ENCODE results near the gene FAM149B1.

The FAM149B1 gene

GRCh38 chr10:73159038-73159648, 8.8 kb upstream of the FAM149B1 start:
- TF ChIP-seq, protein P1, sequence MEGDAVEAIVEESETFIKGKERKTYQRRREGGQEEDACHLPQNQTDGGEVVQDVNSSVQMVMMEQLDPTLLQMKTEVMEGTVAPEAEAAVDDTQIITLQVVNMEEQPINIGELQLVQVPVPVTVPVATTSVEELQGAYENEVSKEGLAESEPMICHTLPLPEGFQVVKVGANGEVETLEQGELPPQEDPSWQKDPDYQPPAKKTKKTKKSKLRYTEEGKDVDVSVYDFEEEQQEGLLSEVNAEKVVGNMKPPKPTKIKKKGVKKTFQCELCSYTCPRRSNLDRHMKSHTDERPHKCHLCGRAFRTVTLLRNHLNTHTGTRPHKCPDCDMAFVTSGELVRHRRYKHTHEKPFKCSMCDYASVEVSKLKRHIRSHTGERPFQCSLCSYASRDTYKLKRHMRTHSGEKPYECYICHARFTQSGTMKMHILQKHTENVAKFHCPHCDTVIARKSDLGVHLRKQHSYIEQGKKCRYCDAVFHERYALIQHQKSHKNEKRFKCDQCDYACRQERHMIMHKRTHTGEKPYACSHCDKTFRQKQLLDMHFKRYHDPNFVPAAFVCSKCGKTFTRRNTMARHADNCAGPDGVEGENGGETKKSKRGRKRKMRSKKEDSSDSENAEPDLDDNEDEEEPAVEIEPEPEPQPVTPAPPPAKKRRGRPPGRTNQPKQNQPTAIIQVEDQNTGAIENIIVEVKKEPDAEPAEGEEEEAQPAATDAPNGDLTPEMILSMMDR (conservative IDR thresholded peaks at IDR 0.05; ENCODE audit: low read length) = peak; percentile 80
- no peak overlapping the region for H3K4me3 ChIP-seq (ENCODE audit: low read length)
- DNase-seq (ENCODE audit: low read depth) = peak; percentile 51

- TF ChIP-seq, protein P1 (conservative IDR thresholded peaks at IDR 0.05; ENCODE audit: low read length) = no peak
- no peak for DNase-seq (ENCODE audit: low read depth)
- no peak overlapping the region for H3K4me3 ChIP-seq (ENCODE audit: low read length)
Observed at GRCh38 chr10:73161079-73161478, 6.8 kb upstream of the FAM149B1 start.

DNA sequence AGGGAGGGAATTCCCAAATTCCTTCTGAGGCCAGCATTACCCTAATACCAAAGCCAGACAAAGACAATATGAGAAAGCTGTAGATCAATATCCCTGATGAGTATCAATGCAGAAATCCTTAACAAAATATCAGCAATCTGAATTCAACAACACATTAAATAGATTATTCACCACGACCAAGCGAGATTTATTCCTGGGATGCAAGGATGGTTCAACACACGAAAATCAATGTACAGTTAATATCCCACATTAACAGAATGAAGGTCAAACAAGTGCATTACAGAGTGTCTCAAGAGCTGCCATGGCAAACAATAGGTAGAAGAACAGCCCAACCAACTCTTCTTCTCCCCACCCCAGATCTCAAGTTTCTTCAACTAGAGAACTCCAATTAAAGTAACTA, 6.3 kb upstream of the FAM149B1 start:
- TF ChIP-seq, protein P1 (conservative IDR thresholded peaks at IDR 0.05; ENCODE audit: low read length) = no peak
- no peak overlapping the region for H3K4me3 ChIP-seq (ENCODE audit: low read length)
- DNase-seq (ENCODE audit: low read depth) = no peak

DNA sequence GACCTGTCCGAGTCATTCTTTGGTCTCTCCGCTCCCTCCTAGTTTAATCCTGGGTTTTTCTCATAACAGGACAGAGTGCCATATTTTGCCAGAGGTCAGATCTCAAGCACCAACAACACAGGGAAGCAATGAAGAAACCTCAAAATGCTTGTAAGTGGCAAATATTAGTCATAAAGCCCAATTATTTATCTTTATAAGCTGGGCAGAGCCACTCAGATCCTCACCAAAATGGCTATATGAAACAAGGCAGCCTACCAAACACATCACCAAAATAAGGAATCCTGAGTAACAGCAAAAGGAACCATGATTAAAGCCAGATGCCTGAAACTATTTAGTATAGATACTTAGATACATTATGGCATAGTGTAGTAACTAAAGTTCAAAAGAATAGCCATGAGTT, 4.8 kb upstream of the FAM149B1 start:
- TF ChIP-seq, protein P1 (conservative IDR thresholded peaks at IDR 0.05; ENCODE audit: low read length) = no peak
- H3K4me3 ChIP-seq (ENCODE audit: low read length) = no peak overlapping the region
- peak; percentile 24 for DNase-seq (ENCODE audit: low read depth)

DNA sequence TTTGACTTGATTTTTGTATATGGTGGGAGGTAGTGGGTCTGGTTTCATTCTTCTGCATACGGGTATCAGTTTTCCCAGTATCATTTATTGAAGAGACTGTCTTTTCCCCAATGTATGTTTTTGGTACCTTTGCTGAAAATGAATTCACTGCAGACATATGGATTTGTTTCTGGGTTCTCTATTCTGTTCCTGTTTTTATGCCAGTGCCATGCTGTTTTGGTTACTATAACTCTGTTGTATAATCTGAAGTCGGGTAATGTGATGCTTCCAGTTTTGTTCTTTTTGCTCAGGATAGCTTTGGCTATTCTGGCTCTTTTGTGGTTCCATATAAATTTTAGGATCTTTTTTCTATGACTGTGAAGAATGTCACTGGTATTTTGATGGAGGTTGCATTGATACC, 947 bp upstream of the FAM149B1 start:
- TF ChIP-seq, protein P1 (conservative IDR thresholded peaks at IDR 0.05; ENCODE audit: low read length) = no peak
- H3K4me3 ChIP-seq (ENCODE audit: low read length) = peak overlapping the region; percentile 100
- no peak for DNase-seq (ENCODE audit: low read depth)

DNA sequence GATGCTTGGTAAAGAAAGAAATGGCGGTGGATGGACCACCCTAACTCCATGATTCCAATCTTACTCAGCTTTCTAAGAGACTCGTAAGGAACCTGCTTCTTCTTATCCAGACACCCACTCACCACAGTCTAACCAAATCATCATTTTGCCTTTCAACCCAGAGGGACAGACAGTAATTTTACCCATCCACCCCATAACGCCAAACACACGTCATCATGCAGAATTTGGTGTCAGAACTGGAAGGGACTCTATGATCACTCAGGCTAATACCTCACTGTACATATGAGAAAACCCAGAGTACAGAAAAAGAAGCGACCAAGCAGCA, 499 bp upstream of the FAM149B1 start:
- no peak for DNase-seq (ENCODE audit: low read depth)

DNA sequence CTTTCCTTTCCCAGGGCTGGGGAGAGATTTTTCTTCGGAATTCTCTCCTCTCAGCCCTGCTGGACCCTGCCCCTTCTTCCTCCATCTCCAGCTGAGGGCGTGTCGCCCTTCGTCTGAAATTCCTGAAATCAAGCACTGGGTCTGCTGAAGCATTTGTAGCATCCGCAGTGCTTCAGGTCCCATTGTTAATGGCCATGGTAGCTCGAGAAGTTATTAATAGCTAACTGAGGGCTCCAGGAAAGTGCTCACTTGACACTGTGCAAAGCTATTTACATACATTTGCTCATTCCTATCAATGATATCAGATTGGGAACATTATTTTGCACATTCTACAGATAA, 515 bp downstream of the FAM149B1 start:
- DNase-seq (ENCODE audit: low read depth) = no peak
- TF ChIP-seq, protein P1 (conservative IDR thresholded peaks at IDR 0.05; ENCODE audit: low read length) = no peak
- peak overlapping the region; percentile 100 for H3K4me3 ChIP-seq (ENCODE audit: low read length)

More for the DNA sequence above, 499 bp upstream of the FAM149B1 start:
- peak overlapping the region; percentile 100 for H3K4me3 ChIP-seq (ENCODE audit: low read length)
- TF ChIP-seq, protein P1 (conservative IDR thresholded peaks at IDR 0.05; ENCODE audit: low read length) = no peak
